ENCODE data around the gene ZNF329. TPM values are rescaled to one million over a fixed set of nuclear protein-coding genes. Genes with fewer than 3 reads are reported as not detected.
"Not testable (repeated sequence)": the region's sequence is repeated elsewhere in the genome, so short reads cannot be mapped to it uniquely, and the experiment has no call there.

ZNF329 gene
- total RNA-seq, 1 donor from 2014 or later = 5.7 TPM

DNA sequence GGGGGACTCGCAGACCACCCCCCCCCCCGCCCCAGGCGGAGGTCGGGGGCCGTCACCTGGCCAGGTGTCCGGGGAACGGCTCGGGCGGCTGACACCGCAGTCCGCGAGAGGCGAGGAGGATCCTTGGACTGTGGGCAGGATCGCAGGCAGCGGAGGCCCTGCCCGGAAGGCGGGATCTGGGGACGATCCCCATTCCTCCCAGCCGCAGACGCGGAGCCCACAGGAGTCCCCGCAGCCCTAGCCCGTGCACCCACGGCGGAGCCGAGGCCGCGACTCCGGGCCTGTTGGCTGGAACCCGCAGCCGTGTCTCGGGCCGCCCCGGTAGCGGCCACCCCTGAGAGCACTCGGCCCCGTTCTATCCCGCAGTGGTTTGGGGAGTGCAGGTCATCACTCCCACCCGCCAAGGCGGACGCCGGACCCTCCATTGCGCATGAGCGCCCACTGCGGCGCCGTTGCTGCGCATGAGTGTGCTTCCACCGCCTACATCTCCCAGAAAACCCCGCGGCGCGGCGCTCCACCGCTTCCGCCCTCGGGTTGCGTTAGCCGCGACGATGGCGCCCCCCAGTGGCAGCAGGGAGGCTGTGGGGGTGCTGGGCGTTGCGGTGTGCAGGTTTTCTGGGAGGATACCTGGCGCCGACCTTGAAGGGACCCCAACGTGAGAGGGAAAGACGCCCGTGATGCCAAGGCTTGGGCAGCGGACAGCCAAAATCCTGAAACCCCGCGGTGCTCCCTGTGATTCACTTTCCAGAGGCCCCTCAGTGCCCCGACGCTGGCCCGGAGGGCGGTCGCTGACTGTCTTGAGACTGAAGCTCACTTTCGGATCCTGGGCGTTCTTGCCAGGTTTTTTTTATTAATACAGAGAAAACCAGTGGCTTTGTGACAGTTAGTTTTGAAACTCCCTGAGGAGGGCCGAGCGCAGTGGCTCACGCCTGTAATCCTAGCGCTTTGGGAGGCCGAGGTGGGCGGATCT is 4.4 kb upstream of the ZNF329 start:
- peak; percentile 56 for DNase-seq (ENCODE audit: low read depth)
- TF ChIP-seq, protein P1, sequence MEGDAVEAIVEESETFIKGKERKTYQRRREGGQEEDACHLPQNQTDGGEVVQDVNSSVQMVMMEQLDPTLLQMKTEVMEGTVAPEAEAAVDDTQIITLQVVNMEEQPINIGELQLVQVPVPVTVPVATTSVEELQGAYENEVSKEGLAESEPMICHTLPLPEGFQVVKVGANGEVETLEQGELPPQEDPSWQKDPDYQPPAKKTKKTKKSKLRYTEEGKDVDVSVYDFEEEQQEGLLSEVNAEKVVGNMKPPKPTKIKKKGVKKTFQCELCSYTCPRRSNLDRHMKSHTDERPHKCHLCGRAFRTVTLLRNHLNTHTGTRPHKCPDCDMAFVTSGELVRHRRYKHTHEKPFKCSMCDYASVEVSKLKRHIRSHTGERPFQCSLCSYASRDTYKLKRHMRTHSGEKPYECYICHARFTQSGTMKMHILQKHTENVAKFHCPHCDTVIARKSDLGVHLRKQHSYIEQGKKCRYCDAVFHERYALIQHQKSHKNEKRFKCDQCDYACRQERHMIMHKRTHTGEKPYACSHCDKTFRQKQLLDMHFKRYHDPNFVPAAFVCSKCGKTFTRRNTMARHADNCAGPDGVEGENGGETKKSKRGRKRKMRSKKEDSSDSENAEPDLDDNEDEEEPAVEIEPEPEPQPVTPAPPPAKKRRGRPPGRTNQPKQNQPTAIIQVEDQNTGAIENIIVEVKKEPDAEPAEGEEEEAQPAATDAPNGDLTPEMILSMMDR (IDR thresholded peaks at IDR 0.05; ENCODE audit: insufficient read depth, low read length, poor library complexity, severe bottlenecking) = peak; percentile 94
- H3K27me3 ChIP-seq (ENCODE audit: control insufficient read depth, insufficient read depth, low read length) = no peaks in the 10 kb centered on the region
- peak overlapping the region; percentile 89 for H3K4me3 ChIP-seq (ENCODE audit: low read depth, low read length)
- H3K36me3 ChIP-seq (ENCODE audit: control insufficient read depth, insufficient read depth, low read length) = no peaks in the 10 kb centered on the region

DNA sequence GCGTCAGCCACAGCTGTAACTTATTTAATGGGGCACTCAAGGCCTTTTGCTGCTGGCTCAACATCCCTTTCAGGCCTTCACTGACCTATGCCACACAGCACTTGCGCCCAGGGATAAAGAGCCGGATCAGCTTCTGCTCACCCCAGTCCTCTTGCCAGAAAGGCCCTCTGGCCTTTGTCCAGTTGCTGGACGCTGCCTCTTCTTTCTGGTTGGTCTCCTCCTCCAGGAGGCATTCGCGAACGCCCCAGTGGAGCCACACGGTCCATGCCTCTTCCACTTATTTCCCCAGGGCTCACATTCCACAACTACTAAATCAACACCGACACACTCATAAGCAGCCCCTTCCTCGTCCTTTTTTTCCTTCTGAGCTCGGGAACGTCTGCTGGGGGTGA is 3.7 kb upstream of the ZNF329 start:
- TF ChIP-seq, protein P1 (IDR thresholded peaks at IDR 0.05; ENCODE audit: insufficient read depth, low read length, poor library complexity, severe bottlenecking) = no peak
- no peaks in the 10 kb centered on the region for H3K27me3 ChIP-seq (ENCODE audit: control insufficient read depth, insufficient read depth, low read length)
- DNase-seq (ENCODE audit: low read depth) = no peak

DNA sequence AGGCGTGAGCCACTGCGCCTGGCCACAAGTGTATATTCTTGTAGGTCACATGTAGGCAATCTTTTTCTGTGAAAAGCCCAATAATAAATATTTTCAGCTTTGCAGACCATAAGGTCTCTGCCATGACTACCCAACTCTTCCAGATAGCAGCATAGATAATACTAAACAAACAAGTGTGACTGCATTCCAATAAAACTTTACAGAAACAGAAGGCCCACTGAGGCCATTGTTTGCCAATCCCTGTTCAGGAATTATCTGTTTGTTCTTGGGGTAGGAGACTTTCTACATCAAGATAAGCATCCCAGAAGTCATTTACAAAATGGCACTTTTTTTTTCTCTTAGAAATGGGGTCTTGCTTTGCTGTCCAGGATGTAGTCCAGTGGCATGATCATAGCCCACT is 2.8 kb upstream of the ZNF329 start:
- Histone ChIP-seq H3K27me3 (ENCODE audit: control insufficient read depth, insufficient read depth, low read length) (no peaks in the 10 kb centered on the region), H3K4me3 (ENCODE audit: low read depth, low read length) (no peak overlapping the region), H3K36me3 (ENCODE audit: control insufficient read depth, insufficient read depth, low read length) (no peaks in the 10 kb centered on the region)
- DNase-seq (ENCODE audit: low read depth) = no peak
- TF ChIP-seq, protein P1 (IDR thresholded peaks at IDR 0.05; ENCODE audit: insufficient read depth, low read length, poor library complexity, severe bottlenecking) = no peak

More for the DNA sequence above, 3.7 kb upstream of the ZNF329 start:
- Histone ChIP-seq H3K36me3 (ENCODE audit: control insufficient read depth, insufficient read depth, low read length) (no peaks in the 10 kb centered on the region), H3K4me3 (ENCODE audit: low read depth, low read length) (peak overlapping the region; percentile 89)

DNA sequence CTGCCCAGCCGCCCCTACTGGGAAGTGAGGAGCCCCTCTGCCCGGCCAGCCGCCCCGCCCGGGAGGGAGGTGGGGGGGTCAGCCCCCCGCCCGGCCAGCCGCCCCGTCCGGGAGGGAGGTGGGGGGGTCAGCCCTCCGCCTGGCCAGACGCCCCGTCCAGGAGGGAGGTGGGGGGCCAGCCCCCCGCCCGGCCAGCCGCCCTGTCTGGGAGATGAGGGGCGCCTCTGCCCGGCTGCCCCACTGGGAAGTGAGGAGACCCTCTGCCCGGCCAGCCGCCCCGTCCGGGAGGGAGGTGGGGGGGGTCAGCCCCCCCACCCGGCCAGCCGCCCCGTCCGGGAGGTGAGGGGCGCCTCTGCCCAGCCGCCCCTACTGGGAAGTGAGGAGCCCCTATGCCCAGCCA is 3.1 kb downstream of the ZNF329 start:
- H3K27me3 ChIP-seq (ENCODE audit: control insufficient read depth, insufficient read depth, low read length) = not testable (repeated sequence)

DNA sequence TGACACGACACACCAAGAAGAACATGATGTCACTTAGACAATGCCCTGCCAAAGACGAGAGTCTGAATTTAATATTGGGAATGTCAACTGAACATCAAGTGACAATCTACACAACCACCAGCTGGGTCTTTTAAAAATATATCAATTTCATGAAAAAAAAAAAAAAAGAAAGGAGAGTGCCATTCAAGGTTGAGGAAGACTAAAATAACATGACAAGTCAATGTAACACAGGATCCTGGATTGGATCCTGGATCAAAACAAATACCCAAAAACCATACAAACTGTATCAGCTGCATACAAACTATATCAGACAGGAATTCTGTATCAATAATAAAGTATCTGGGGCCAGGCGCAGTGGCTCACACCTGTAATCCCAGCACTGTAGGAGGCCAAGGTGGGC is 4.7 kb downstream of the ZNF329 start:
- no peak overlapping the region for H3K4me3 ChIP-seq (ENCODE audit: low read depth, low read length)
- DNase-seq (ENCODE audit: low read depth) = no peak
- TF ChIP-seq, protein P1 (IDR thresholded peaks at IDR 0.05; ENCODE audit: insufficient read depth, low read length, poor library complexity, severe bottlenecking) = no peak
- no peaks in the 10 kb centered on the region for H3K36me3 ChIP-seq (ENCODE audit: control insufficient read depth, insufficient read depth, low read length)
- no peaks in the 10 kb centered on the region for H3K27me3 ChIP-seq (ENCODE audit: control insufficient read depth, insufficient read depth, low read length)

More for the DNA sequence above, 3.1 kb downstream of the ZNF329 start:
- not testable (repeated sequence) for H3K36me3 ChIP-seq (ENCODE audit: control insufficient read depth, insufficient read depth, low read length); H3K4me3 ChIP-seq (ENCODE audit: low read depth, low read length); DNase-seq (ENCODE audit: low read depth)

DNA sequence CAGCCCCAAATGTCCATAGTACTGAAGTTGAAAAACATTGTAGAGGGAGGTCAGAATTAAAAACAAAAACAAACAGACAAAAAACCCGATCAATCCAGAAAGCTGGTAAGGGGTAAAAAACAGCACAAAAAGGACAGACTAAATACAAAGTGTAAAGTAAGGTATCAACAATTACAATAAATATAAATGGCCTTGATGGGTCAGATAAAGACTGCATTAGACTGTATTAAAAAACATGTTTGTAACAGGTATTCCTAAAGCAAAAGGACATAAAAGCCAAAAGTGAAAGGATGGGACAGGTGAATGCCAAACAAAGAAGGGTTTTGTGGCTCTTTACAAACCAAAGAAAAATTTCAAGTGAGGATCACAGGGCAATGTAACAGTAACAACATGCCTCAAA is 16.3 kb downstream of the ZNF329 start:
- TF ChIP-seq, protein P1 (IDR thresholded peaks at IDR 0.05; ENCODE audit: insufficient read depth, low read length, poor library complexity, severe bottlenecking) = no peak
- Histone ChIP-seq H3K36me3 (ENCODE audit: control insufficient read depth, insufficient read depth, low read length) (no peaks in the 10 kb centered on the region), H3K4me3 (ENCODE audit: low read depth, low read length) (no peak overlapping the region), H3K27me3 (ENCODE audit: control insufficient read depth, insufficient read depth, low read length) (no peaks in the 10 kb centered on the region)
- no peak for DNase-seq (ENCODE audit: low read depth)
